Adipocyte (in vitro differentiated cells): Measurements from ENCODE around the gene CDH20.

Source experiments
- DNase-seq: peaks from one replicate; pipeline ENCODE4 v3.0.0-alpha.2; 2015; ENCODE audit warnings: low read depth
- H3K27me3 ChIP-seq: replicated peaks from 2 replicates; pipeline ENCODE4 v1.7.0; 2013; ENCODE audit warnings: mild to moderate bottlenecking, low read length, moderate library complexity; ENCODE audit not compliant: control insufficient read depth, insufficient read depth
- H3K36me3 ChIP-seq: 2 replicates; pipeline ENCODE4 v1.7.0; 2013; ENCODE audit warnings: low read length, mild to moderate bottlenecking, moderate library complexity; ENCODE audit not compliant: control insufficient read depth, insufficient read depth, severe bottlenecking
- H3K4me1 ChIP-seq: 2 replicates; pipeline ENCODE4 v1.7.0; 2013; ENCODE audit warnings: mild to moderate bottlenecking, low read length, moderate library complexity; ENCODE audit not compliant: control insufficient read depth, insufficient read depth
- H3K4me3 ChIP-seq: 2 replicates; pipeline ENCODE4 v1.7.0; 2013; ENCODE audit warnings: mild to moderate bottlenecking, low read length, moderate library complexity
- H3K9ac ChIP-seq: 2 replicates; pipeline ENCODE4 v1.7.0; 2013; ENCODE audit warnings: mild to moderate bottlenecking, low read length, moderate library complexity
- H3K9me3 ChIP-seq: 2 replicates; pipeline ENCODE4 v1.7.0; 2013; ENCODE audit warnings: mild to moderate bottlenecking, low read length, moderate library complexity; ENCODE audit not compliant: control insufficient read depth

Gene CDH20

DNA sequence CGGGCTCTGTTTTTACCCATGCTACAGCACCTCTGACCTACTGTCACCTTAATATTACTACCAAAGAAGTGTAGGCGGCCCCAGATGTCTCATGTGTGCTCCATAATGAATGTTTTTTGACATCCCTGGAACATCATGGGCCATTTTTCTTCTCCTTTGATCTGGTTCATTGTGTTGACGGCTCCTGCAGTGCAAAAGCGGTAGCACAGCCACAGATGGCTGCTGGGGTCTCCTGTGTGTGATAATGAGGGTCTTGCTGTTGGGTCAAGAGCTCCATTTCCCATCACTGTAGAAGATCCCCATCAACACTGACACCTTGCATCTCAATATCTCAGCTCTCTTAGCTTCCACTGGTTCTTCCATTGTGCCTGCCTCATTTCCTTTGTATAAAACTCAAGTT is 95.0 kb downstream of the CDH20 start:
- no peaks in the 10 kb centered on the region for H3K9me3 ChIP-seq
- no peak for DNase-seq
- H3K4me3 ChIP-seq: no peak overlapping the region
- no peaks in the 10 kb centered on the region for H3K27me3 ChIP-seq
- H3K36me3 ChIP-seq: no peaks in the 10 kb centered on the region
- H3K9ac ChIP-seq: no peak overlapping the region
- H3K4me1 ChIP-seq: peaks cover 6% of the 10 kb centered on the region

- Histone ChIP-seq H3K36me3 (no peaks in the 10 kb centered on the region), H3K4me1 (no peaks in the 10 kb centered on the region), H3K9ac (no peak overlapping the region), H3K27me3 (no peaks in the 10 kb centered on the region), H3K9me3 (peaks cover 5% of the 10 kb centered on the region), H3K4me3 (no peak overlapping the region)
- DNase-seq: no peak
Measured at GRCh38 chr18:61432590-61432989, 99.4 kb downstream of the CDH20 start.

- H3K36me3 ChIP-seq: no peaks in the 10 kb centered on the region
- DNase-seq: peak; percentile 16
- H3K4me3 ChIP-seq: no peak overlapping the region
Measured at GRCh38 chr18:61435064-61435652, 101.9 kb downstream of the CDH20 start.

DNA sequence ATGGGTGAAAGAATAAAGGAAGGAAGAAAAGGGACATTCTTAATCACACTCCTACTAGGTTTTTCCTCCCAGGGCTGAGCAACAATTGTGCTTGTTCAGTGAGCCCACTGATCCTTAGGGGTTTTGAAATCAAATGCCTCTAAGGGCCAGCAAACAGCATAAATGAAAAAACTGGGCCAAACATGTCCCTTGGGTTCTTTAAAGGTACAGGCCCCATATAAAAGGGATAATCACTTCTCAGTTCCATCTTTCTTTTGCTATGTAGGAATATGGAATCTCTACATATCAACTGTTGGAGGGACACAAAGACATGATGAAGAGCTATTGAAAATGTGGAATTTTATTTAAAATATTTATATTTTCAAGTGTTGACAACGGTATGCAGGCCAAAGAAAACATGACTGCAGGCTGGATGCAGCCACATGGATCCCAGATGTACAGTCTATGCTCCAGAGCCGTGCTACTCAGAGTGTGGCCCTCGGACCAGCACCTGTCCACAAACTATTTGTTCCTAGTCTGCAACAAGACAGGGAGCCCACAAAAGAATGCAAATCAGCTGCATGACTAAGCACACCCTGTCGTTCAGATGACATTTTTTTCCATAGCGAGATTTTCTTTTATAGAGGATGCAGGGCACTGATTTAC is 110.0 kb downstream of the CDH20 start:
- Histone ChIP-seq H3K27me3 (no peaks in the 10 kb centered on the region), H3K36me3 (no peaks in the 10 kb centered on the region), H3K4me1 (peaks cover 7% of the 10 kb centered on the region), H3K4me3 (no peak overlapping the region), H3K9ac (no peak overlapping the region), H3K9me3 (no peaks in the 10 kb centered on the region)
- DNase-seq: peak; percentile 4

More at GRCh38 chr18:61435064-61435652, 101.9 kb downstream of the CDH20 start:
- no peaks in the 10 kb centered on the region for H3K4me1 ChIP-seq
- H3K27me3 ChIP-seq: no peaks in the 10 kb centered on the region
- H3K9me3 ChIP-seq: peaks cover 5% of the 10 kb centered on the region
- no peak overlapping the region for H3K9ac ChIP-seq

GRCh38 chr18:61448316-61448715 is 115.1 kb downstream of the CDH20 start:
- Histone ChIP-seq H3K36me3 (no peaks in the 10 kb centered on the region), H3K9ac (no peak overlapping the region), H3K27me3 (no peaks in the 10 kb centered on the region), H3K4me3 (no peak overlapping the region), H3K4me1 (no peaks in the 10 kb centered on the region), H3K9me3 (no peaks in the 10 kb centered on the region)
- no peak for DNase-seq

DNA sequence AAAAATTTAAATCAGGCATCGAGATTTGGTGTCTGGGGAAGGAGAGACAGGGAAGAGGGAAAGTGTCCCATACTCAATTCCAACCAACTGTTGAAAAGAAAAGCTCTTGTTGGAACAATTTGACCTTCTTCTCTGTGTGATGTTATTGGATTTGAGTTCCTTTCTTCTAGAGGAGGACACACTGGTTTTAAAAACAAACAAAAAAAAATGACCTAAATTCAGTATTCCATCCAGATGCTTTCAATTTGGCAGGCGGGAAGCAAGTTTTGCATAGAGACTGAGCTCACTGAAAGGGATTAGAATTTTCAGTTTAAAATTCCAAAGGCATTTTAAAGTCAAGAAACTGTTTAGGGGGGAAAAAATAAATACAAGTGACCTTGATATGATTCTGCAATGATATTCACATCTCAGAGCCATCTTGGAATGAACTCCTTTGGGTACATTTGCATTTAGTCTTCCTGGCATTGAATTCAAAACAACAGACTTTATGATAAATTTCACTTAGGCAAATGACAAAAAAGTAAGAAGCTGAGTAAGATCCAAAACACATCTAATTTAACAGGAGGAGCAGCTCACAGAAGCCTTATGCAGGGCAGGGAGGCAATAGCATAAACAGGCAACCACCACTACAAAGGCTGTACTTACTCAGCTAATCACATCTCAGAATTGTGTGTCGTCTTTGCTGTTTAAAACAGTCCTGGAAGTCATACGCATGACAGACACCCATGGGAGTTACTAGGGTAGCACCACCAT is 126.8 kb downstream of the CDH20 start:
- H3K36me3 ChIP-seq: no peaks in the 10 kb centered on the region
- H3K4me1 ChIP-seq: peaks cover 18% of the 10 kb centered on the region
- no peaks in the 10 kb centered on the region for H3K9me3 ChIP-seq
- peak; percentile 72 for DNase-seq
- no peaks in the 10 kb centered on the region for H3K27me3 ChIP-seq
- no peak overlapping the region for H3K9ac ChIP-seq
- H3K4me3 ChIP-seq: no peak overlapping the region

DNA sequence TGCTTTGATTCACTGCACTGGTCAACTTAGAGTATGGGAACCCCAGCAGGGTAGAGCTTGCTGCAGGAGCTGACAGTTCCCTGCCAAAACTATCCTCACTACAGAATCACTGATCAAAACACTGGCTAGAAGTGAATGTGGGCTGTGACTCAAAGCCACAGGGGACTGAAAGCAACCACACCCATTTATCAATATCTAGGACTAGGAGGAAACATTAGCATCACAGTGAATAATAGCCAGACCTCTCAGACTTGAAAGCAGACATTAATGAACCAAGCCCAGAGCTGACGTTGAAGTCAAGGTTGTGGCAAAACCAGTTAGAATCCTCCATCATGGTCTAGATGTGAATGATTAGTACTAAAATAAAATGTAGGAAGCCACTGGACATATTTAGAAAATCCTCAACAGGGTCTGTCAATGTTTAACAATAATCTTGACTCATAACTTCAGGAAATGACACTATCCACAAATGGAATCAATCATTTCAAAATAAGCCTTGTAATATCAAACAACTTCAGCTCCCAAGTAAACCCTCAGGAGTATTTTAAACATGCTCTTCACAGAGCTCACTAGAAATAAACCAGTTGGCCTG is 131.4 kb downstream of the CDH20 start:
- Histone ChIP-seq H3K4me3 (no peak overlapping the region), H3K36me3 (no peaks in the 10 kb centered on the region), H3K4me1 (peaks cover 18% of the 10 kb centered on the region), H3K9me3 (no peaks in the 10 kb centered on the region), H3K27me3 (no peaks in the 10 kb centered on the region), H3K9ac (no peak overlapping the region)
- DNase-seq: no peak

DNA sequence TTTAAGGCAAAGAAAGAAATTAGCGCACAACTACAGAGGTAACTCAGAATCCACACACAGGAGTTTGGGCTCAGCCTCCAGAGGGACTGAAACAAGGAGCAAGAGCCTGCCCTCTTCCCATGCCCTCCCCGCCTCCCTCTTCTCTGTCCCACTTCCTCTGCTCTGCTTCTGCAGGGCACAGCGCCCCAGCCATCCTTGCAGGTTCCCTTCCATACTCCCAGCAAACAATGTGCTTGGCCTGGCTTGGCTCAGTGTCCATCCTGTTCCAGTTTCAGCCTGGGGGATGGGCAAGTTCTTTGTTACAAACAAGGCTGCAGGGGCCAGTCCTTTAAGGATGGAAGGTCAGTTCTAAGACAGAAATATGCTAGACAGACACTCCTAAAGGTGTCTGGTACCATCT is 133.5 kb downstream of the CDH20 start:
- Histone ChIP-seq H3K4me3 (no peak overlapping the region), H3K27me3 (no peaks in the 10 kb centered on the region), H3K4me1 (peaks cover 19% of the 10 kb centered on the region), H3K9ac (no peak overlapping the region), H3K36me3 (no peaks in the 10 kb centered on the region), H3K9me3 (no peaks in the 10 kb centered on the region)
- no peak for DNase-seq

GRCh38 chr18:61470031-61470674 is 136.9 kb downstream of the CDH20 start:
- Histone ChIP-seq H3K4me1 (peaks cover 18% of the 10 kb centered on the region), H3K9ac (no peak overlapping the region), H3K4me3 (no peak overlapping the region), H3K27me3 (no peaks in the 10 kb centered on the region), H3K9me3 (no peaks in the 10 kb centered on the region), H3K36me3 (no peaks in the 10 kb centered on the region)
- DNase-seq: no peak

DNA sequence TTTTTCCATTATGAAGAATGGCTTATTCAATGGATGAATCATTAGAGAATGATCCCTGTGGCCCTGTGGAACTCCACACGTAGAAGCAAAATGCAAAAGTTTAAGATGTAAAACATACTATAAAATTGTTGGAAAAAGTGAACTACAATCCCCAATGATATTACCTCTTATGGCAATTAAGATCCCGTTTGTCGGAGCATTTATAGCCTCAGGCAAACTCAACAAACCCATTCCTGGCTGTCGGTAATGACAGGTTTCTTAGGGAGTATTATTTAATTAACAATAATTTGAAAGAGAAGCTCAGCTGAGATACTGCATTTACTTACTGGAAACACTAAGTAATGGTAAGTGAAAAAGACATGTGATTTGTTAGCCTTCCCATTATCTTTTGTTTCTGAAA is 138.3 kb downstream of the CDH20 start:
- H3K27me3 ChIP-seq: no peaks in the 10 kb centered on the region
- H3K9me3 ChIP-seq: no peaks in the 10 kb centered on the region
- no peak overlapping the region for H3K4me3 ChIP-seq
- no peak for DNase-seq
- peaks cover 18% of the 10 kb centered on the region for H3K4me1 ChIP-seq
- H3K9ac ChIP-seq: no peak overlapping the region
- no peaks in the 10 kb centered on the region for H3K36me3 ChIP-seq

GRCh38 chr18:61471942-61472341 is 138.7 kb downstream of the CDH20 start:
- Histone ChIP-seq H3K4me3 (no peak overlapping the region), H3K27me3 (no peaks in the 10 kb centered on the region), H3K4me1 (peaks cover 18% of the 10 kb centered on the region), H3K36me3 (no peaks in the 10 kb centered on the region), H3K9ac (no peak overlapping the region), H3K9me3 (no peaks in the 10 kb centered on the region)
- no peak for DNase-seq
